ENCODE measurements around the gene GADL1.

GADL1 gene, protein sequence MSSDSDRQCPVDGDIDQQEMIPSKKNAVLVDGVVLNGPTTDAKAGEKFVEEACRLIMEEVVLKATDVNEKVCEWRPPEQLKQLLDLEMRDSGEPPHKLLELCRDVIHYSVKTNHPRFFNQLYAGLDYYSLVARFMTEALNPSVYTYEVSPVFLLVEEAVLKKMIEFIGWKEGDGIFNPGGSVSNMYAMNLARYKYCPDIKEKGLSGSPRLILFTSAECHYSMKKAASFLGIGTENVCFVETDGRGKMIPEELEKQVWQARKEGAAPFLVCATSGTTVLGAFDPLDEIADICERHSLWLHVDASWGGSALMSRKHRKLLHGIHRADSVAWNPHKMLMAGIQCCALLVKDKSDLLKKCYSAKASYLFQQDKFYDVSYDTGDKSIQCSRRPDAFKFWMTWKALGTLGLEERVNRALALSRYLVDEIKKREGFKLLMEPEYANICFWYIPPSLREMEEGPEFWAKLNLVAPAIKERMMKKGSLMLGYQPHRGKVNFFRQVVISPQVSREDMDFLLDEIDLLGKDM

GRCh38 chr3:30894521-30895251 lies at the start of gene GADL1:
GADL1 (minus strand) TSS chr3:30894661; CDS start chr3:30894614, 47 bp downstream.
- no peak for DNase-seq (ENCODE audit: low spot score)

GRCh38 chr3:30944124-30944523 lies 49.7 kb upstream of the GADL1 start:
- no peak for DNase-seq (ENCODE audit: low spot score)

DNA sequence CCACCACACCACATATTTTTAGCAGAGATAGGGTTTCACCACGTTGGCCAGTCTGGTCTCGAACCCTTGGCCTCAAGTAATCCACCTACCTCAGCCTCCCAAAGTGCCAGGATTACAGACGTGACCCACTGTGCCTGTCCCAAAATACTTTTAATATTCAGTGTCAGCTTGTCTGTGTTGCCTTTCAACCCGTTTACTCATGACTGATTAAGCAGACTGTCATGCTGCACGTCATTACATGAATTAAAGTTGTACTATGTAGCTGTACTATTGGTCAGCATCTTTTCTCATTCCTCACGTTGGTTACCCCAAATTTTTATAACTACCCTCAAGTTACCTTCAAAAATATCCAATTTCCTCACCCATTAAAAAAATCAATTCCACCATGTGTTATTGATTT lies 48.7 kb upstream of the GADL1 start:
- DNase-seq (ENCODE audit: low spot score), result no peak

DNA sequence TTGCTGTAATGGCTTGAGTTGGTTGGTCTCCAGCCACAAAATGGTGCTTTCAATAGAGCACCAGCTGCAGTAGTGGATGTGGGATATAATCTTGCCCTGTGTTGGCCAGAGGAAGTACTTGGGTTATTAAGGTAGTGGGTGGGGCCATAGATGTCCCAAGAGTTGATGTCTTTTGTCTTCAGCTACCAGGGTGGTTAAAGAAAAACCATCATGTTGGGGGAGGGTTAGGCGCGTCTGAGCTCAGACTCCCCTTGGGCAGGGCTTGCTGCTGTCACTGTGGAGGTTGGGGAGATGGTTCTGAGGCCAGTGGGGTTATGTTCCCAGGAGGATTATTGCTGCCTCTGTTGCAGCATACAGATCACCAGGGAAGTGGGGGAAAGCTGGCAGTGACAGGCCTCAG lies 46.9 kb upstream of the GADL1 start:
- DNase-seq (ENCODE audit: low spot score), result no peak

- DNase-seq (ENCODE audit: low spot score), result no peak
Observed at GRCh38 chr3:30940740-30941139, 46.3 kb upstream of the GADL1 start.

DNA sequence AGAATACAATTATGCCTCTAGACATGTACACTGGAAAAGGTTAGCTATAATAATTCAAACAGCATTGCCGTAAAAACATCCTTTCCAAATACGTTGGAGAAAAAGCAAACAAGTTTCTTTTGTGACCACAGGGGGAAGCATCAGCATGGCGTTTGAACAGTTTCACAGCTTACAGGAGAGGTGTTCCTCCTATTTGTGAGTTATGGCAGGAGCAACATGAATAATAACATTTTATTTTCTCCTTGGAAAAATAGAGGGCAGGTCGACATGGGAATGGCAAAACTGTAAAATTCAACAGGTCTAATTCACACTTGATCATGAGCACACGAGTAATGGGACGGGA lies 39.7 kb upstream of the GADL1 start:
- DNase-seq (ENCODE audit: low spot score), result peak; percentile 48

GRCh38 chr3:30933478-30934207 lies 39.2 kb upstream of the GADL1 start:
- no peak for DNase-seq (ENCODE audit: low spot score)

DNA sequence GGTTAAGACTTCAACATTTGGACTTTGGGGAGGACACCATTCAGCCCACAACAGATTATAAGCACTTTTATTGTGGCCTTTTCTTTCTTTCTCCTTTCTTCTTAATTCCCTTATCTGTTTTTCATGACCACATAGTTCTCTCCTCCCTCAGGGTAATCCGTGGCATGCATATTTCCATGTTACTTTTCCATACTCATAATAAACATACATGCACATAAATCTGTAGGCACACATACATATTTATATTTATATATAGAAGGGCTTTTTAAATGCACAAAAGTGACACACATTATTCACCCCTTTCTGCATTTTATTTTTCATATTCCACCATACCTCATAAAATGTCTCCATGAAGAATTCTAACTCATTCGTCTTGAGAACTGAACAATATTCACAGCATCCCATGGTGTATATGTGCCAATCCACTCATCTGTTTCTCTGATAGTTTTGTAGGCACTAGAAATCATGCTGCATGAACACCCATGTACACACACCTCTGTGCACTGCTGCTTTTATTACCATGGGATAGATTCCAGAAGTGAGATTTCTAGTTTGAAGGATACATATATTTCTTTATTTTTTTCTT lies 38.1 kb upstream of the GADL1 start:
- no peak for DNase-seq (ENCODE audit: low spot score)

DNA sequence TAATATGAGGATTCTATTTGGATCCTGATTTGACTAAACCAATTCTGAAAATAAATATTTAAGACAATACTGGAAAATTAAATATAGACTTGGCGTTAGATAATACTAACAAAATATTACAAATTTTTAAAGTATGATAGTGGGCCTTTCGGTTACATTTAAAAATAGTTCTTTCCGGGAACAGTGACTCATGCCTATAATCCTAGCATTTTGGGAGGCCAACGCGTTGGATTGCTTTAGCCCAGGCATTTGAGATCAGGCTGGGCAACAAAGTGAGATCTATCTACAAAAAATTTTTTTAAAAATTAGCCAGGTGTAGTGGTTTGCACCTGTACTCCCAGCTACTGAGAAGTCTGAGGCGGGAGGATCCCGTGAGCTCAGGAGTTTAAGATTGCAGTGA lies 30.3 kb upstream of the GADL1 start:
- DNase-seq (ENCODE audit: low spot score), result no peak

GRCh38 chr3:30919564-30919963 lies 25.1 kb upstream of the GADL1 start:
- DNase-seq (ENCODE audit: low spot score), result no peak

DNA sequence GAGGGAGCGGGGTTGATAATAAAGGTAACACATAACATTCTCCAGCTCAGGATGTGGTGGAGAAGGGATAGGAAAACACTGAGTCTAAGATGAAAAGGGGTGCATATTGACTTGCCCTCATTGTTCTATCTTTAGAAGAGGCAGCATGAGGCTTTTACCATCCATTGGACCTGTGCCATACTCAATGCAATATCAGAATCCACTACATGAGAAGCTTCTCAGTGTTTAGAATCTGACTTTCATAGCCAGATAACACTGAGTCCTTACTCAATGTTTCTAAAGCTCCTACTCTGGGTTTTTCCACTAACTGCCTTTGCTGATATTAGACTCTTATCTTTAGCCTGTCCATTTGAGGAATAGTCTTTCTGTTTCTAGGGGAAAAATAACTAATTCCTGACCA lies 24.3 kb upstream of the GADL1 start:
- no peak for DNase-seq (ENCODE audit: low spot score)

GRCh38 chr3:30915782-30916181 lies 21.3 kb upstream of the GADL1 start:
- DNase-seq (ENCODE audit: low spot score), result no peak

DNA sequence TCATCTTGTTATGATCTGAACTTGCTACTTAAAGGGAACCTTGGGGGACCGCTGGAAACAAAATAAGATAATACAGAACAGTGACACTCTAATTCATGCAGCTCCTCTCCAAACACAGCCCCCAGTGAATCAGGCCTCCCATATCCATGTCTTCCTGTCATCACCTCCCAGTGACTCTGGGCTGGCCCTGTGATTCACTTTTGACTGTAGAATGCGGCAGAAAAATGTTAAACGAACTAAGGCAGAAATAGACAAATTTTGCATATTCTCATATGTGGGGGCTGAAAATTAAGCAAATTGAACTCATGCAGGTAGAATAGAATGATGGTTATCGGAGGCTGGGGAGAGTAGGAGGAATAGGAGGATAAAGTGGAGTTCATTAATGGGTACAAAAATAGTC lies 20.2 kb upstream of the GADL1 start:
- no peak for DNase-seq (ENCODE audit: low spot score)

GRCh38 chr3:30913176-30913575 lies 18.7 kb upstream of the GADL1 start:
- no peak for DNase-seq (ENCODE audit: low spot score)

GRCh38 chr3:30912301-30912700 lies 17.8 kb upstream of the GADL1 start:
- DNase-seq (ENCODE audit: low spot score), result no peak

GRCh38 chr3:30908456-30909037 lies 14.1 kb upstream of the GADL1 start:
- DNase-seq (ENCODE audit: low spot score), result no peak

- DNase-seq (ENCODE audit: low spot score), result no peak
Observed at GRCh38 chr3:30904996-30905395, 10.5 kb upstream of the GADL1 start.

DNA sequence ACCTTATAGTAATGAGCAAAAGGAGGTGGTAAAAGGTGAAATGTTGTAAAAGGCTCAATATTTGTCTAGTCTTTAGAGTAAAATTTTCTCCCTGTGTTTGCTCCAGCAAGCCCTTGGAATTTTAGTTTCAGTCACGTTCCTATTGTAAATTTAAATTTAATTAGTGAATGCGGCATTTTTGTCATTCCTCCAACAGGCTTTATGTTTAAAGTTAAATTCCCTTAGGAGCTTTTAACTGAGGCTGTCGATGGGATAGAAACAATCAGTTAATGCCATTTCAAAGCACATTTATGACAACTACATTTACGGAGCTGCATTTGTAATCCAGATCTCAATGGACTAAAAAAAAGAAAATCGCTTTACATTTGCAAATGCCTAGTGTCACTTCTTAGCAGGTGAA lies 868 bp upstream of the GADL1 start:
- DNase-seq (ENCODE audit: low spot score), result no peak

DNA sequence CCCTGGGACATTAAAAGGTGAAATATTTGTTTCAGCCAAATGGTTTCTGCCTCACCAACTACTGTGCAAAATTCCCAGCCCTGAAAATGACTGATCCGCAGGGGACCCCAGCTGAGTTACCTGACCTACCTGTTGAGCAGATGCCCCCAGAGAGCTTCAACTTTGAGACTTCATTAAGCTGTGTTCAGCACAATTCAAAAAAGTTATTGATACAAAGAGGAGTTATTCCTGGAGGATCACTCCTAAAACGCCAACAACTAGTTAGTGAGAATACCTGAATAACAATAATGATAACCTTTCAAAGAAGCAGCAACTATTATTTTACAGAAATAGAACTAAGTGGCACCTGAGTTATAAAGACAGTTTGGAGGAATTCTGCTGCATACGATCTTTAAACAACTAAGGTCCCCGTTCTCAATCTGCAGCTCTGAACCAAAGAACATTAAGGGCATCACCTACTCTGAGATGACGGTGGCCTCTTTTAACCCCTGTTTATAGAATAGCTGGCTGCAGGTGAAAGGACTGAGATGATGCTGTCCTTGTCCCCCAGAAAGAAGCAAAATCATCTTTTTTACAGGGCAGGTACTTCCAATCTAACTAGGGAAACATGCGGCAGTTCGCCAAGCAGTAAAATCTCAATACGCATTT lies 659 bp downstream of the GADL1 start:
- no peak for DNase-seq (ENCODE audit: low spot score)

- DNase-seq (ENCODE audit: low spot score), result no peak
Observed at GRCh38 chr3:30890907-30891306, 3.6 kb downstream of the GADL1 start.

DNA sequence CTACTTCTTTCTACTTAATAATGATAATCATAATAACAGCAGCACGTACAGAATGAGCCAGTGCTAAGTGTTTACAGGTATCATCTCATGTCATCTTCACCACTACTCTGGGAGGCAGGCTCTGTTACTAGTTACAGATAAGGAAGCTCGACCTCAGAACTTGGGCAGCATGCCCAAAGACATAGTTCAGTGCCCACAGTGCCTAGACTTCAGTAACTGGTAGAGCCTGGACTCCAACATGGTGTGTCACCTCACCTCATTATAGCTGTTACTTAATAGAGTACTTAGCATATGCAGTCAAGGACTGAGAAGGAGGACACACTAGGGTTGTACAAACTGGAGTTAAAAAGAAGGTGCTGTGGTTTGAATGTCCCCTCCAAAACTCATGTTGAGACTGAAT lies 7.6 kb downstream of the GADL1 start:
- DNase-seq (ENCODE audit: low spot score), result no peak

All from Ammon's horn (tissue), 1 donor.